HL-60 (cell line): ENCODE data around the gene FPGS.

Experiments used
- CTCF ChIP-seq: IDR thresholded peaks from one replicate; pipeline ENCODE4 v1.5.1; 2011; ENCODE audit warnings: low read length, control low read depth, inconsistent platforms; ENCODE audit not compliant: insufficient read depth
- GABPA ChIP-seq: IDR thresholded peaks from 2 replicates; pipeline ENCODE4 v1.6.1; 2012; ENCODE audit warnings: low read depth
- POLR2AphosphoS5 ChIP-seq: IDR thresholded peaks from 2 replicates; pipeline ENCODE4 v1.6.1; 2012; ENCODE audit warnings: low read depth
- SPI1 ChIP-seq: IDR thresholded peaks from 2 replicates; pipeline ENCODE4 v1.6.1; 2012; ENCODE audit warnings: low read depth, mild to moderate bottlenecking, borderline replicate concordance

- TF ChIP-seq CTCF (no peak), SPI1 (no peak), POLR2AphosphoS5 (no peak), GABPA (no peak)
Measured at GRCh38 chr9:127816362-127816725, 13.7 kb downstream of the FPGS start.
